Fibroblast of the conjunctiva (primary cell): ENCODE measurements around the gene DNAJC5.
"Not testable (repeated sequence)": the region's sequence is repeated elsewhere in the genome, so short reads cannot be mapped to it uniquely, and the experiment has no call there.

Experiments used
- DNase-seq: peaks from one replicate; pipeline ENCODE4 v3.0.0-alpha.2; 2010; ENCODE audit warnings: low read depth

The DNAJC5 gene

GRCh38 chr20:63915471-63915870 lies 20.5 kb downstream of the DNAJC5 start:
- DNase-seq, result no peak

- not testable (repeated sequence) for DNase-seq
Observed at GRCh38 chr20:63916371-63916939, 21.5 kb downstream of the DNAJC5 start.

- no peak for DNase-seq
Observed at GRCh38 chr20:63917811-63918210, 22.9 kb downstream of the DNAJC5 start.

GRCh38 chr20:63919130-63919529 lies 24.2 kb downstream of the DNAJC5 start:
- DNase-seq, result no peak

GRCh38 chr20:63920226-63920625 lies 25.3 kb downstream of the DNAJC5 start:
- DNase-seq, result no peak

- no peak for DNase-seq
Observed at GRCh38 chr20:63923651-63924050, 28.7 kb downstream of the DNAJC5 start.

- DNase-seq, result no peak
Observed at GRCh38 chr20:63924241-63924640, 29.3 kb downstream of the DNAJC5 start.

- no peak for DNase-seq
Observed at GRCh38 chr20:63926298-63926697, 31.4 kb downstream of the DNAJC5 start.

GRCh38 chr20:63929071-63929470 lies 34.1 kb downstream of the DNAJC5 start:
- no peak for DNase-seq

- not testable (repeated sequence) for DNase-seq
Observed at GRCh38 chr20:63929473-63929883, 34.6 kb downstream of the DNAJC5 start.

GRCh38 chr20:63930971-63931553 lies 36.1 kb downstream of the DNAJC5 start:
- DNase-seq, result no peak

GRCh38 chr20:63931735-63932134 lies 36.8 kb downstream of the DNAJC5 start:
- DNase-seq, result no peak

- no peak for DNase-seq
Observed at GRCh38 chr20:63932606-63933160, 37.8 kb downstream of the DNAJC5 start.

- DNase-seq, result no peak
Observed at GRCh38 chr20:63933646-63934045, 38.7 kb downstream of the DNAJC5 start.

GRCh38 chr20:63934271-63935068 lies 39.5 kb downstream of the DNAJC5 start:
- DNase-seq, result no peak

- no peak for DNase-seq
Observed at GRCh38 chr20:63935447-63935846, 40.5 kb downstream of the DNAJC5 start.

GRCh38 chr20:63937596-63937995 lies 42.7 kb downstream of the DNAJC5 start:
- no peak for DNase-seq

GRCh38 chr20:63939061-63939935 lies 44.4 kb downstream of the DNAJC5 start:
- DNase-seq, result no peak

GRCh38 chr20:63940071-63940471 lies 45.1 kb downstream of the DNAJC5 start:
- DNase-seq, result no peak

GRCh38 chr20:63940472-63941266 lies 45.7 kb downstream of the DNAJC5 start:
- DNase-seq, result no peak
